Pancreas (tissue), 10 donors: ENCODE data around the gene PNLIPRP2. TPM values are rescaled to one million over a fixed set of nuclear protein-coding genes. Genes with fewer than 3 reads are reported as not detected.

ENCODE experiments used
- ATAC-seq, 4 donors: fragments of 200-7000 bp; cut with Tn5 transposase; one replicate each; pipeline versions ENCODE4 v1.8.0 to v1.9.1; 2020; ENCODE audit warnings: mild to moderate bottlenecking in 4 of 4, moderate library complexity in 4 of 4
- DNase-seq, 6 donors: peaks; one replicate each; pipeline ENCODE4 v3.0.0-alpha.2; 2020
- FAIRE-seq: peaks from 2 replicates; lab custom pipeline; 2012; peaks lifted over from hg19 to GRCh38; lab: Jason Lieb, UNC
- H3K27ac ChIP-seq, 4 donors: fragments of 200-600 bp; sonication (generic); 1 replicate in 3 of 4; 2 replicates in 1 of 4; pipeline versions ENCODE4 v1.5.0 to v1.8.0; 2020
- H3K27me3 ChIP-seq, 4 donors: fragments of 200-600 bp; one replicate each; pipeline ENCODE4 v1.8.0; 2021
- H3K36me3 ChIP-seq, 3 donors: fragments of 200-600 bp; sonication (generic) in 1 of 3; one replicate each; pipeline versions ENCODE4 v1.5.0 to v1.8.0; 2020 to 2021
- H3K4me1 ChIP-seq, 3 donors: fragments of 200-600 bp; one replicate each; pipeline ENCODE4 v1.8.0; 2021
- H3K4me3 ChIP-seq, 4 donors: fragments of 200-600 bp; sonication (generic) in 2 of 4; one replicate each; pipeline versions ENCODE4 v1.5.0 to v1.8.0; 2020 to 2021
- H3K9me3 ChIP-seq, 4 donors: fragments of 200-600 bp; one replicate each; pipeline ENCODE4 v1.8.0; 2021
- CTCF ChIP-seq, 4 donors: fragments of 200-600 bp; sonication (generic) in 3 of 4; IDR thresholded peaks; one replicate each; pipeline versions ENCODE4 v1.5.0 to v1.8.0; 2021; ENCODE audit warnings: antibody characterized with exemption in 4 of 4
- WGBS, 2 donors: extraction: QIAGEN DNeasy Blood & Tissue Kit; methylation state at CpG; one replicate each; pipeline ENCODE4 v1.1.7; 2013; 5-methylcytosine and 5-hydroxymethylcytosine counted together
- intact Hi-C, 3 donors: fragments of 100-400 bp; cut with DNase I; formaldehyde crosslinking; loops; one replicate each; pipeline versions ENCODE4 v1.11.1 to v1.14.2; 2022
- polyA plus RNA-seq, 2 donors: library from polyadenylated mRNA; stranded (reverse); fragments of 200-250 nt; gene quantifications; one replicate each; pipeline ENCODE4 v1.2.3, GENCODE V29; 2013
- total RNA-seq, 6 donors: library from RNA; stranded (reverse); fragmentation: NEBNext Ultra II Directional in 4 of 6; extraction: Animal tissue kit (Norgen Biotek cat#: 25700) in 4 of 6; gene quantifications; one replicate each; pipeline versions ENCODE4 v1.2.1 to v1.2.4, GENCODE V29; 2021 to 2023
- donor health status: healthy with polysubstance abuse.
- donor health status: DM: no; HTN: no; CAD: no; lungs with moderate emphysema.
- donor health status: DM: no; HTN: no; CAD: no.
- donor health status: control.
- donor health status: control.
- donor health status: Bipolar disorder and iron deficiency.
- donor health status: DM: yes; HTN: yes; CAD: no.
- donor health status: DM: no; HTN: no; CAD: no.
- donor health status: DM: no; HTN: no; CAD: no.
- donor health status: DM: yes; HTN: yes; CAD: no.

The PNLIPRP2 gene
- total and polyA plus RNA-seq, 8 donors: 455 to 7,545 (median 2,236) TPM

GRCh38 chr10:116676118-116676517 lies 55.4 kb downstream of the PNLIPRP2 start:
- TF ChIP-seq CTCF (IDR thresholded peaks at IDR 0.05): no peak
- Histone ChIP-seq H3K9me3 (no peaks in the 10 kb centered on the region), H3K36me3 (no peaks in the 10 kb centered on the region), H3K27me3 (no peaks in the 10 kb centered on the region), H3K4me3 (no peak overlapping the region), H3K4me1 (no peaks in the 10 kb centered on the region), H3K27ac (no peak overlapping the region)
- no peak for ATAC-seq
- no peak for FAIRE-seq
- peak in 1 of 6 donors; percentile 36 for DNase-seq
- intact Hi-C loops: no loop called here
- WGBS, 2 donors: 93 to 97% methylated on average over 11 of the region's 11 CpGs

- intact Hi-C loops: no loop called here
- Histone ChIP-seq H3K4me3 (no peak overlapping the region), H3K27ac (no peak overlapping the region), H3K4me1 (no peaks in the 10 kb centered on the region), H3K27me3 (no peaks in the 10 kb centered on the region), H3K36me3 (no peaks in the 10 kb centered on the region), H3K9me3 (no peaks in the 10 kb centered on the region)
- ATAC-seq (no peak), FAIRE-seq (no peak), DNase-seq (no peak)
- TF ChIP-seq CTCF (IDR thresholded peaks at IDR 0.05): no peak
- 80 to 84% methylated on average over 8 of the region's 8 CpGs for WGBS, 2 donors
These were observed 55.9 kb downstream of the PNLIPRP2 start for GRCh38 chr10:116676633-116677032.

GRCh38 chr10:116679351-116679750 lies 58.6 kb downstream of the PNLIPRP2 start:
- FAIRE-seq (no peak), DNase-seq (peak in 1 of 6 donors; percentile 26), ATAC-seq (no peak)
- 94 to 95% methylated on average over 15 of the region's 15 CpGs for WGBS, 2 donors
- H3K4me1 ChIP-seq: no peaks in the 10 kb centered on the region
- intact Hi-C loops: no loop called here
- H3K9me3 ChIP-seq: no peaks in the 10 kb centered on the region
- TF ChIP-seq CTCF (IDR thresholded peaks at IDR 0.05): no peak
- H3K27me3 ChIP-seq: no peaks in the 10 kb centered on the region
- no peak overlapping the region for H3K27ac ChIP-seq
- no peak overlapping the region for H3K4me3 ChIP-seq
- no peaks in the 10 kb centered on the region for H3K36me3 ChIP-seq

GRCh38 chr10:116683166-116683565 lies 62.4 kb downstream of the PNLIPRP2 start:
- no peaks in the 10 kb centered on the region for H3K4me1 ChIP-seq
- no peaks in the 10 kb centered on the region for H3K9me3 ChIP-seq
- intact Hi-C loops: loop anchor here in 2 of 3 donors (2.0 to 5.0 kb wide), 2 partner anchors 102 to 104 kb away; no protein-coding TSS in a partner anchor
- TF ChIP-seq CTCF (IDR thresholded peaks at IDR 0.05): no peak
- FAIRE-seq (no peak), ATAC-seq (no peak), DNase-seq (no peak)
- 80 to 85% methylated on average over 9 of the region's 9 CpGs for WGBS, 2 donors
- H3K27ac ChIP-seq: no peak overlapping the region
- no peaks in the 10 kb centered on the region for H3K36me3 ChIP-seq
- no peaks in the 10 kb centered on the region for H3K27me3 ChIP-seq
- no peak overlapping the region for H3K4me3 ChIP-seq

GRCh38 chr10:116683821-116684220 lies 63.1 kb downstream of the PNLIPRP2 start:
- Histone ChIP-seq H3K36me3 (no peaks in the 10 kb centered on the region), H3K27ac (no peak overlapping the region), H3K4me1 (no peaks in the 10 kb centered on the region), H3K4me3 (no peak overlapping the region), H3K9me3 (no peaks in the 10 kb centered on the region), H3K27me3 (no peaks in the 10 kb centered on the region)
- WGBS, 2 donors: 92 to 96% methylated on average over 11 of the region's 11 CpGs
- FAIRE-seq (no peak), ATAC-seq (no peak), DNase-seq (no peak)
- intact Hi-C loops: loop anchor here in 2 of 3 donors (2.0 to 5.0 kb wide), 2 partner anchors 101 to 103 kb away; no protein-coding TSS in a partner anchor
- no peak for TF ChIP-seq CTCF (IDR thresholded peaks at IDR 0.05)
